BLaER1 treated with 17β-estradiol and CSF1 and Interleukin-3, amounts not matched to agents 10 nM and 100 nM (cell line): ENCODE data around the gene PTCHD1.

Experiments
- H3K27ac ChIP-seq, 11 experiments: shearing (Covaris generic); formaldehyde crosslinking; 2 replicates each; pipeline ENCODE4 v1.8.1; 2022
- H3K27me3 ChIP-seq, 11 experiments: shearing (Covaris generic); formaldehyde crosslinking; 2 replicates each; pipeline ENCODE4 v1.8.1; 2022
- H3K36me3 ChIP-seq, 11 experiments: shearing (Covaris generic); formaldehyde crosslinking; 2 replicates each; pipeline ENCODE4 v1.8.1; 2022
- H3K4me1 ChIP-seq, 10 experiments: shearing (Covaris generic); formaldehyde crosslinking; 2 replicates each; pipeline ENCODE4 v1.8.1; 2022
- H3K4me2 ChIP-seq, 11 experiments: shearing (Covaris generic); formaldehyde crosslinking; 2 replicates each; pipeline ENCODE4 v1.8.1; 2022
- H3K4me3 ChIP-seq, 10 experiments: shearing (Covaris generic); formaldehyde crosslinking; 2 replicates each; pipeline ENCODE4 v1.8.1; 2022
- H3K9ac ChIP-seq, 11 experiments: shearing (Covaris generic); formaldehyde crosslinking; 2 replicates each; pipeline ENCODE4 v1.8.1; 2022
- H3K9me3 ChIP-seq, 11 experiments: shearing (Covaris generic); formaldehyde crosslinking; replicated peaks in 1 of 11; 2 replicates each; pipeline ENCODE4 v1.8.1; 2022
- H4K20me1 ChIP-seq, 11 experiments: shearing (Covaris generic); formaldehyde crosslinking; 2 replicates each; pipeline ENCODE4 v1.8.1; 2022
- Cebpa-rat ChIP-seq, 11 experiments: shearing (Covaris generic); IDR thresholded peaks; 2 replicates each; pipeline ENCODE4 v1.8.1; 2022

Gene PTCHD1

GRCh38 chrX:23372220-23372902 is 37.7 kb downstream of the PTCHD1 start:
- H3K4me1 ChIP-seq: no peaks in the 10 kb centered on the region
- no peaks in the 10 kb centered on the region for H3K36me3 ChIP-seq
- H3K27me3 ChIP-seq: no peaks in the 10 kb centered on the region
- H3K4me2 ChIP-seq: no peak overlapping the region
- H3K27ac ChIP-seq: no peak overlapping the region
- no peak overlapping the region for H3K4me3 ChIP-seq
- H3K9ac ChIP-seq: no peak overlapping the region
- H3K9me3 ChIP-seq: no peaks in the 10 kb centered on the region
- H4K20me1 ChIP-seq: no peaks in the 10 kb centered on the region
- no peak for TF ChIP-seq Cebpa-rat (IDR thresholded peaks at IDR 0.05)

GRCh38 chrX:23373129-23373804 is 38.6 kb downstream of the PTCHD1 start:
- H3K36me3 ChIP-seq: no peaks in the 10 kb centered on the region
- H3K9ac ChIP-seq: no peak overlapping the region

GRCh38 chrX:23374291-23374690 is 39.6 kb downstream of the PTCHD1 start:
- Histone ChIP-seq H3K9ac (no peak overlapping the region), H3K4me1 (no peaks in the 10 kb centered on the region), H4K20me1 (no peaks in the 10 kb centered on the region), H3K4me3 (no peak overlapping the region), H3K27me3 (no peaks in the 10 kb centered on the region), H3K36me3 (no peaks in the 10 kb centered on the region), H3K27ac (no peak overlapping the region), H3K4me2 (no peak overlapping the region), H3K9me3 (no peaks in the 10 kb centered on the region)
- no peak for TF ChIP-seq Cebpa-rat (IDR thresholded peaks at IDR 0.05)

More at GRCh38 chrX:23373129-23373804, 38.6 kb downstream of the PTCHD1 start:
- H3K9me3 ChIP-seq: no peaks in the 10 kb centered on the region
- no peaks in the 10 kb centered on the region for H3K27me3 ChIP-seq
- no peaks in the 10 kb centered on the region for H3K4me1 ChIP-seq
- H3K27ac ChIP-seq: no peak overlapping the region
- H3K4me3 ChIP-seq: no peak overlapping the region
- no peaks in the 10 kb centered on the region for H4K20me1 ChIP-seq
- no peak for TF ChIP-seq Cebpa-rat (IDR thresholded peaks at IDR 0.05)
- no peak overlapping the region for H3K4me2 ChIP-seq

- Histone ChIP-seq H3K9ac (no peak overlapping the region), H3K27me3 (no peaks in the 10 kb centered on the region), H3K4me2 (no peak overlapping the region), H3K4me1 (no peaks in the 10 kb centered on the region), H3K9me3 (no peaks in the 10 kb centered on the region; a peak in 1 of 22 replicates), H4K20me1 (no peaks in the 10 kb centered on the region), H3K27ac (no peak overlapping the region), H3K4me3 (no peak overlapping the region), H3K36me3 (no peaks in the 10 kb centered on the region)
- TF ChIP-seq Cebpa-rat (IDR thresholded peaks at IDR 0.05): no peak
These were observed 41.9 kb downstream of the PTCHD1 start for GRCh38 chrX:23376581-23376980.

GRCh38 chrX:23380581-23380980 is 45.9 kb downstream of the PTCHD1 start:
- H3K36me3 ChIP-seq: no peaks in the 10 kb centered on the region
- H3K9me3 ChIP-seq: no peaks in the 10 kb centered on the region; a peak in 1 of 22 replicates
- no peak overlapping the region for H3K4me2 ChIP-seq
- no peak for TF ChIP-seq Cebpa-rat (IDR thresholded peaks at IDR 0.05)
- H3K27ac ChIP-seq: no peak overlapping the region
- H3K4me1 ChIP-seq: no peaks in the 10 kb centered on the region
- no peak overlapping the region for H3K9ac ChIP-seq
- H4K20me1 ChIP-seq: no peaks in the 10 kb centered on the region
- H3K27me3 ChIP-seq: no peaks in the 10 kb centered on the region
- no peak overlapping the region for H3K4me3 ChIP-seq

GRCh38 chrX:23381099-23382087 is 46.7 kb downstream of the PTCHD1 start:
- no peak overlapping the region for H3K4me3 ChIP-seq
- no peak for TF ChIP-seq Cebpa-rat (IDR thresholded peaks at IDR 0.05)
- H3K27ac ChIP-seq: no peak overlapping the region
- H3K4me2 ChIP-seq: no peak overlapping the region
- H3K9ac ChIP-seq: no peak overlapping the region
- H3K4me1 ChIP-seq: no peaks in the 10 kb centered on the region
- no peaks in the 10 kb centered on the region for H3K27me3 ChIP-seq
- no peaks in the 10 kb centered on the region for H3K36me3 ChIP-seq
- H3K9me3 ChIP-seq: no peaks in the 10 kb centered on the region; a peak in 1 of 22 replicates
- H4K20me1 ChIP-seq: no peaks in the 10 kb centered on the region

GRCh38 chrX:23382572-23382971 is 47.9 kb downstream of the PTCHD1 start:
- H3K9ac ChIP-seq: no peak overlapping the region
- no peaks in the 10 kb centered on the region for H3K27me3 ChIP-seq

GRCh38 chrX:23383411-23383810 is 48.8 kb downstream of the PTCHD1 start:
- Histone ChIP-seq H3K9me3 (no peaks in the 10 kb centered on the region; a peak in 1 of 22 replicates), H4K20me1 (no peaks in the 10 kb centered on the region), H3K4me3 (no peak overlapping the region), H3K4me2 (no peak overlapping the region), H3K36me3 (no peaks in the 10 kb centered on the region), H3K9ac (no peak overlapping the region), H3K4me1 (no peaks in the 10 kb centered on the region), H3K27ac (no peak overlapping the region), H3K27me3 (no peaks in the 10 kb centered on the region)
- TF ChIP-seq Cebpa-rat (IDR thresholded peaks at IDR 0.05): no peak

More at GRCh38 chrX:23382572-23382971, 47.9 kb downstream of the PTCHD1 start:
- H3K4me3 ChIP-seq: no peak overlapping the region
- no peaks in the 10 kb centered on the region for H3K4me1 ChIP-seq
- no peaks in the 10 kb centered on the region for H4K20me1 ChIP-seq
- no peak overlapping the region for H3K4me2 ChIP-seq
- no peak overlapping the region for H3K27ac ChIP-seq
- no peaks in the 10 kb centered on the region for H3K36me3 ChIP-seq
- no peaks in the 10 kb centered on the region; a peak in 1 of 22 replicates for H3K9me3 ChIP-seq
- TF ChIP-seq Cebpa-rat (IDR thresholded peaks at IDR 0.05): no peak

- no peak overlapping the region for H3K4me2 ChIP-seq
These were observed 50.6 kb downstream of the PTCHD1 start for GRCh38 chrX:23385242-23385641.

More at GRCh38 chrX:23385242-23385641, 50.6 kb downstream of the PTCHD1 start:
- no peaks in the 10 kb centered on the region for H3K36me3 ChIP-seq
- no peaks in the 10 kb centered on the region for H4K20me1 ChIP-seq
- no peak overlapping the region for H3K9ac ChIP-seq
- no peak for TF ChIP-seq Cebpa-rat (IDR thresholded peaks at IDR 0.05)
- no peak overlapping the region for H3K4me3 ChIP-seq
- no peak overlapping the region for H3K27ac ChIP-seq
- H3K9me3 ChIP-seq: no peaks in the 10 kb centered on the region
- no peaks in the 10 kb centered on the region for H3K27me3 ChIP-seq
- H3K4me1 ChIP-seq: no peaks in the 10 kb centered on the region
